KMS-11 (cell line): ENCODE results near the gene SWT1.
"Not testable (repeated sequence)": the region's sequence is repeated elsewhere in the genome, so short reads cannot be mapped to it uniquely, and the experiment has no call there.

Experiments used
- H2AFZ ChIP-seq: fragments of 200-600 bp; sonication (generic); 2 replicates; pipeline ENCODE4 v1.6.1; 2016; ENCODE audit warnings: antibody characterized with exemption, mixed run types, low read depth
- H3K27ac ChIP-seq: fragments of 200-600 bp; sonication (generic); 2 replicates; pipeline ENCODE4 v1.6.1; 2016; ENCODE audit warnings: mild to moderate bottlenecking, mixed run types
- H3K27me3 ChIP-seq: fragments of 200-600 bp; sonication (generic); 2 replicates; pipeline ENCODE4 v1.6.1; 2017; ENCODE audit warnings: mild to moderate bottlenecking, low read depth, mixed run types, moderate library complexity; ENCODE audit not compliant: insufficient read depth
- H3K36me3 ChIP-seq: fragments of 200-600 bp; sonication (generic); 2 replicates; pipeline ENCODE4 v1.6.1; 2017; ENCODE audit warnings: mild to moderate bottlenecking, mixed run types; ENCODE audit not compliant: insufficient read depth
- H3K4me1 ChIP-seq: fragments of 200-600 bp; sonication (generic); 2 replicates; pipeline ENCODE4 v1.6.1; 2016; ENCODE audit warnings: mild to moderate bottlenecking, low read depth, mixed run types; ENCODE audit not compliant: poor library complexity, severe bottlenecking
- H3K4me2 ChIP-seq: fragments of 200-600 bp; sonication (generic); 2 replicates; pipeline ENCODE4 v1.7.0; 2016; ENCODE audit warnings: mild to moderate bottlenecking, mixed run types
- H3K4me3 ChIP-seq: fragments of 200-600 bp; sonication (generic); IDR thresholded peaks from 2 replicates; pipeline ENCODE4 v1.6.1; 2017; ENCODE audit warnings: low read depth, low read length, mixed read lengths; ENCODE audit not compliant: insufficient read depth
- H3K79me2 ChIP-seq: fragments of 200-600 bp; sonication (generic); 2 replicates; pipeline ENCODE4 v1.6.1; 2016; ENCODE audit warnings: low read depth, mixed run types; ENCODE audit not compliant: insufficient read depth
- H3K9ac ChIP-seq: fragments of 200-600 bp; sonication (generic); 2 replicates; pipeline ENCODE4 v1.6.1; 2016; ENCODE audit warnings: mild to moderate bottlenecking, mixed run types
- H4K20me1 ChIP-seq: fragments of 200-600 bp; sonication (generic); 2 replicates; pipeline ENCODE4 v1.6.1; 2016; ENCODE audit warnings: mild to moderate bottlenecking, mixed run types; ENCODE audit not compliant: insufficient read depth
- TF ChIP-seq, protein P1 (sequence below): fragments of 200-600 bp; sonication (generic); conservative IDR thresholded peaks from 2 replicates; pipeline ENCODE4 v1.6.1; 2017; ENCODE audit warnings: low read depth, mild to moderate bottlenecking, antibody characterized with exemption, low read length, moderate library complexity, mixed read lengths

The SWT1 gene

DNA sequence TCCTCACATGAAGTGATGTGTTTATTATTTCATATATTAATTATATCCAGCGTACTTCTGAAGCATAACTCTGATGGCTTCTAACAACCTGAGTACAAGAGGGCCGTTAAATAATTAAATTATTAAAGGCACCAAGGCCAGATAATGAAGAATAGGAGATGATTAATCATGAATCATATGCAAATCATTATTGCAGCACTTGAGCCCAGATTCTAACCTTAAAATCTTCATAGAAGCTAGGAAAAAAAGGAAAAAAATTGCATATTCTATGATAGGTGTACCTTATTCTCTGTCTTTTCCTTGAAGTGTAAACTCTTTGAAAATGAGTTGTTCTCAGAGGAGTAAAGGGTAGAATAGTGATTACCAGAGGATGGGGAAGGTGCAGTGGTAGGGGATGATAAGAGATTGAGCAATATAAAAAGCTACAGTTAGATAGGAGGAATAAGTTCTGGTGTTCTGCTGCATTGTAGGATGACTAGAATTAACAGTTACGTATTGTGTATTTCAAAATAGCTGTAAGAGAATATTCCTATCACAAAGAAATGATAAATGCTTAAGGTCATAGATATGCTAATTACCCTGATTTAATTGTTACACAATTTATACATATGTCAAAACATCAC, 51.1 kb downstream of the SWT1 start:
- Histone ChIP-seq H3K4me1 (no peaks in the 10 kb centered on the region), H3K36me3 (no peaks in the 10 kb centered on the region), H3K9ac (no peak overlapping the region), H4K20me1 (no peaks in the 10 kb centered on the region), H3K27me3 (no peaks in the 10 kb centered on the region), H3K27ac (no peak overlapping the region), H3K4me3 (no peak overlapping the region), H3K4me2 (no peak overlapping the region), H2AFZ (no peak overlapping the region), H3K79me2 (no peaks in the 10 kb centered on the region)
- TF ChIP-seq, protein P1, sequence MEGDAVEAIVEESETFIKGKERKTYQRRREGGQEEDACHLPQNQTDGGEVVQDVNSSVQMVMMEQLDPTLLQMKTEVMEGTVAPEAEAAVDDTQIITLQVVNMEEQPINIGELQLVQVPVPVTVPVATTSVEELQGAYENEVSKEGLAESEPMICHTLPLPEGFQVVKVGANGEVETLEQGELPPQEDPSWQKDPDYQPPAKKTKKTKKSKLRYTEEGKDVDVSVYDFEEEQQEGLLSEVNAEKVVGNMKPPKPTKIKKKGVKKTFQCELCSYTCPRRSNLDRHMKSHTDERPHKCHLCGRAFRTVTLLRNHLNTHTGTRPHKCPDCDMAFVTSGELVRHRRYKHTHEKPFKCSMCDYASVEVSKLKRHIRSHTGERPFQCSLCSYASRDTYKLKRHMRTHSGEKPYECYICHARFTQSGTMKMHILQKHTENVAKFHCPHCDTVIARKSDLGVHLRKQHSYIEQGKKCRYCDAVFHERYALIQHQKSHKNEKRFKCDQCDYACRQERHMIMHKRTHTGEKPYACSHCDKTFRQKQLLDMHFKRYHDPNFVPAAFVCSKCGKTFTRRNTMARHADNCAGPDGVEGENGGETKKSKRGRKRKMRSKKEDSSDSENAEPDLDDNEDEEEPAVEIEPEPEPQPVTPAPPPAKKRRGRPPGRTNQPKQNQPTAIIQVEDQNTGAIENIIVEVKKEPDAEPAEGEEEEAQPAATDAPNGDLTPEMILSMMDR: no peak

- no peaks in the 10 kb centered on the region for H4K20me1 ChIP-seq
- no peak overlapping the region for H3K4me3 ChIP-seq
- no peaks in the 10 kb centered on the region for H3K27me3 ChIP-seq
- no peak overlapping the region for H3K27ac ChIP-seq
- no peaks in the 10 kb centered on the region for H3K79me2 ChIP-seq
- no peak overlapping the region for H3K9ac ChIP-seq
- H3K36me3 ChIP-seq: no peaks in the 10 kb centered on the region
- TF ChIP-seq, protein P1: no peak
- no peaks in the 10 kb centered on the region for H3K4me1 ChIP-seq
- no peak overlapping the region for H2AFZ ChIP-seq
- no peak overlapping the region for H3K4me2 ChIP-seq
These were observed 51.7 kb downstream of the SWT1 start for GRCh38 chr1:185208626-185209180.

DNA sequence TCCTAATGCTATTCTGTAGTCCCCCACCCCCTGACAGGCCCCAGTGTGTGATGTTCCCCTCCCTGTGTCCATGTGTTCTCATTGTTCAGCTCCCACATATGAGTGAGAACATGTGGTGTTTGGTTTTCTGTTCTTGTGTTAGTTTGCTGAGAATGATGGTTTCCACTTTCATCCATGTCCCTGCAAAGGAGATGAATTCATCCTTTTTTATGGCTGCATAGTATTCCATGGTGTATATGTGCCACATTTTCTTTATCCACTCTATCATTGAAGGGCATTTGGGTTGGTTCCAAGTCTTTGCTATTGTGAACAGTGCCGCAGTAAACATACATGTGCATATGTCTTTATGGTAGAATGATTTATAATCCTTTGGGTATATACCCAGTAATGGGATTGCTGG, 52.4 kb downstream of the SWT1 start:
- not testable (repeated sequence) for H3K36me3 ChIP-seq, H4K20me1 ChIP-seq, H2AFZ ChIP-seq, H3K27ac ChIP-seq, H3K9ac ChIP-seq, H3K4me3 ChIP-seq, H3K4me2 ChIP-seq, H3K4me1 ChIP-seq, H3K79me2 ChIP-seq, H3K27me3 ChIP-seq

GRCh38 chr1:185213091-185213490, 56.1 kb downstream of the SWT1 start:
- Histone ChIP-seq H2AFZ (no peak overlapping the region), H3K4me2 (no peak overlapping the region), H3K9ac (no peak overlapping the region), H3K27me3 (no peaks in the 10 kb centered on the region), H3K4me3 (no peak overlapping the region), H3K4me1 (no peaks in the 10 kb centered on the region), H3K27ac (no peak overlapping the region), H3K36me3 (no peaks in the 10 kb centered on the region), H4K20me1 (no peaks in the 10 kb centered on the region), H3K79me2 (no peaks in the 10 kb centered on the region)
- TF ChIP-seq, protein P1: no peak

GRCh38 chr1:185215911-185216310, 58.9 kb downstream of the SWT1 start:
- no peaks in the 10 kb centered on the region for H3K27me3 ChIP-seq
- H3K4me3 ChIP-seq: no peak overlapping the region
- H3K27ac ChIP-seq: no peak overlapping the region
- TF ChIP-seq, protein P1: no peak
- no peaks in the 10 kb centered on the region for H3K4me1 ChIP-seq
- H3K4me2 ChIP-seq: no peak overlapping the region
- H3K79me2 ChIP-seq: no peaks in the 10 kb centered on the region
- H4K20me1 ChIP-seq: no peaks in the 10 kb centered on the region
- no peak overlapping the region for H3K9ac ChIP-seq
- H2AFZ ChIP-seq: no peak overlapping the region
- no peaks in the 10 kb centered on the region for H3K36me3 ChIP-seq
